ENCODE results near the gene DCTPP1.
"Not testable (repeated sequence)": the region's sequence is repeated elsewhere in the genome, so short reads cannot be mapped to it uniquely, and the experiment has no call there.

DCTPP1 gene

DNA sequence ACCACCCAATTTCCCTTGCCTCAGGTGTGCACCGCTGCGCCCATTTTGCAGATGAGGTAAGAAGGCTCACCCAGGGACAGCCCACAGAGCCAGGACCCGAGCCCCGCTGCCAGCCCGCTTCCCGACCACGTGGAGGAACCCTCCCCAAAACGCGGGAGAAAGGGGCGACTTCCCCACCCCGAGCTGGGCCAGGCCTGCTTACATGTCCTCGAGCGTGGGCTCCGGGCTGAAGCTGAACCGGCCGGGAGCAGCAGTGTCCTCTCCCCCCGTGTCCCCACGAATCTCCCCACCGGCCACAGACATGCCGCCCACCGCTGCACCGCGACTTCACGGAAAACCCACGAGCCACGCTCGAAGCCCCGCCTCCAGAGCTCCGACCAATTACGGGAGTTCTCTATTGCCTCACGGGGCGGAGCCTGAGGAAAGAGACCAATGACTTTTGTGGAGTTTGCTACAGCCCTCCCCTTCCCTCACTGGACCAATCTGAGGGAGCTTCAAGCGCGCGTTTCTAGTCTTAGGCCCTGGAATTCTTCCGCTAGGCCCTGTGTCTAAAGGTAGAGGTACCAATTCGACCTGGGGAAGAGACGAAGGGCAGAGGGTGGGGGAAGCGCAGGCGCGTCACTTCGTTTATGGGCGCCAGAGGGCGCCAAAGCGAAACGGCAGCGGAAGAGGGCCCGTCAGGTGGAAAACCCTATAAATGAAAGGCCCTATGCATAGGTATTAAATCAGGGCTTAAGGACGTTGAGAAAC, at the start of gene DCTPP1:
Gene DCTPP1 (minus strand): TSS at position 353 of the 750 bp plus-strand sequence. CDS start 50 bp downstream, at position 303.
- in situ Hi-C loops (cut with MboI; ENCODE audit: low sequenced_read_pairs) = loop anchor here (25.0 kb wide), 1 partner anchor 207 kb away; no protein-coding TSS in a partner anchor

DNA sequence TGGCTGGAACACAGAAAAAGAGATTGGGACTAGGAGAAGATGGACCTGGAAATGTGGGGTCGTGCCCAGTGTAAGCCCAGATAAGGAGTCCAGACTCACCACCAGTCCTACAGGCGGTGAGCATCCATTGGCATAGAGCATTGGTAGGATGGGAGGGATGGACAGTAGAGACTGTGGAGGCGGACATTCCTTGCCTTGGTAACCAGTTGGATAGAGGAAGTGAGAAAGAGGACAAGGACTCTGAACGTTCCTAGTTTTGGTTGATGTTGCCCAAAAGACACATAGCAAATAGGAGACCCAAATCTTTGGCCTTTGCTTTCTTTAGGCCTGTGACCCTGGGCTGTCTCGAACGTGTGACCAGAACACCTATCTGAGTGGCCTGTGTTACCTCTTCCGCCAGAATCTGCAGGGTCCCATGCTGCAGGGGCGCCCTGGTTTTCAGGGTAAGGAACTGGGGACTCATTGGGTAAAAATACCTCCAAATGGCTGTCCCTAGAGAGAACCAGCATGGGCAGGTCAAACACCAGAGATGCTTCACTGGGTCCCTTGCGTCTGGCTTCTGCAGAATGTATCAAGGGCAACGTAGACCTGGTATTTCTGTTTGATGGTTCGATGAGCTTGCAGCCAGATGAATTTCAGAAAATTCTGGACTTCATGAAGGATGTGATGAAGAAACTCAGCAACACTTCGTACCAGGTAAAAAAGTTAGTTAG, 49.1 kb upstream of the DCTPP1 start:
- in situ Hi-C loops (cut with MboI; ENCODE audit: low sequenced_read_pairs) = no loop called here

DNA sequence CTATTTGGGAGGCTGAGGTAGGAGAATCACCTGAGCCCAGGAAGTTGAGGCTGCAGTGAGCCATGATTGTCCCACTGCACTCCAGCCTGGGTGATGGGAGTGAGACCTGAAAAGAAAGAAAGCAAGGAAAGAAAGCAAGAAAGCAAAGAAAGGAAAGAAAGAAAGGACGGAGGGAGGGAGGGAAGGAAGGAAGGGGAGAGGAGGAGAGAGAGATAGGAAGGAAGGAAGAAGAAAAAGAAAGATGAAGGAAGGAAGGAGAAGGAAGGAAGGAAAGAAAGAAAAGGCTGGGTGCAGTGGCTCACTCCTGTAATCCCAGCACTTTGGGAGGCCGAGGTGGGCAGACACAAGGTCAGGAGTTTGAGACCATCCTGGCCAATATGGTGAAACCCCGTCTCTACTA, 47.9 kb upstream of the DCTPP1 start:
- in situ Hi-C loops (cut with MboI; ENCODE audit: low sequenced_read_pairs) = not testable (repeated sequence)

DNA sequence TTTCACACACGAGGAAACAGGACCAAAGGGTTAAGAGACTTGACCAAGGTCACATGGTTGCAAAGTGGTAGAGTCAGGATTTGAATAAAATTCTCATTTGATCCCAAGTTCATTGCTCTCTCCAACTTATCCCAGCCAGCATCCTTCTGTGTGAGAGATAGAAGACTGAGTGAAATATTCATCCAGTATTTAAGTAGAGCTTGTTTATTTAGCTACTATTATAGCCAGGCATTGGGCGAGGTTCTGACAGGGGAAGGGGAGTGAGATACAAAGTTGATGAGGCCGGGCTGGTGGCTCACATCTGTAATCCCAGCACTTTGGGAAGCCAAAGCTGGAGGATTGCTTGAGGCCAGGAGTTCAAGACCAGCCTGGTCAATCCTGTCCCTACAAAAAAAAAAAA, 47.2 kb upstream of the DCTPP1 start:
- in situ Hi-C loops (cut with MboI; ENCODE audit: low sequenced_read_pairs) = no loop called here

DNA sequence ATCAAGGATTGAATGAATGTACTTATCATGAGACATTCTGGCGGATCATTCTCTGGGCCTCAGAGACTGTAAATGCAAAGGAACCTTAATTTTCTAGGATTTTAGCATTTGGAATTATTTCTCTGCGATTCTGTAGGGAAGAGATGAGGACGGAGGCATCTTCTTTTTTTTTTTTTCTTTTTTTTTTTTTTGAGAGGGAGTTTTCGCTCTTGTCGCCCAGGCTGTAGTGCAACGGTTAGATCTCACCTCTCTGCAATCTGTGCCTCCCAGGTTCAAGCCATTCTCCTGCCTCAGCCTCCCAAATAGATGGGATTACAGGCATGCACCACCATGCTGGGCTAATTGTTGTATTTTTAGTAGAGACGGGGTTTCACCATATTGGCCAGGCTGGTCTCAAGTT, 44.9 kb upstream of the DCTPP1 start:
- in situ Hi-C loops (cut with MboI; ENCODE audit: low sequenced_read_pairs) = no loop called here

DNA sequence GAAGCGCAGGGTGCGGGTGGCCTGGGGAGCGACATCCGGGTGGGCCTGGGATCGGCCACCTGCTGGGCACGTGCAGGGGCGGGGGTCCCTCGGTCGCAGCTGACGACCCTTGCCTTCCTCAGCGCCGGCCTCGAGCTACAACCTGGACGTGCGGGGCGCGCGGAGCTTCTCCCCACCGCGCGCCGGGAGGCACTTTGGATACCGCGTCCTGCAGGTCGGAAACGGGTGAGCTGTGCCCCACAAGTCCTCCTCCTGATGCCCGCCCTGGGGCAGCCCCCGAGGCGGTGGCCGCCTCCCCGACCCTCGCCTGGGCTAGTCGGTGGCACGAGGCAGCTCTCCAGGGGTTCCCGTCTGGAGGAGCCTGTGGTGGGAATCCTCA, 44.2 kb upstream of the DCTPP1 start:
- in situ Hi-C loops (cut with MboI; ENCODE audit: low sequenced_read_pairs) = no loop called here

DNA sequence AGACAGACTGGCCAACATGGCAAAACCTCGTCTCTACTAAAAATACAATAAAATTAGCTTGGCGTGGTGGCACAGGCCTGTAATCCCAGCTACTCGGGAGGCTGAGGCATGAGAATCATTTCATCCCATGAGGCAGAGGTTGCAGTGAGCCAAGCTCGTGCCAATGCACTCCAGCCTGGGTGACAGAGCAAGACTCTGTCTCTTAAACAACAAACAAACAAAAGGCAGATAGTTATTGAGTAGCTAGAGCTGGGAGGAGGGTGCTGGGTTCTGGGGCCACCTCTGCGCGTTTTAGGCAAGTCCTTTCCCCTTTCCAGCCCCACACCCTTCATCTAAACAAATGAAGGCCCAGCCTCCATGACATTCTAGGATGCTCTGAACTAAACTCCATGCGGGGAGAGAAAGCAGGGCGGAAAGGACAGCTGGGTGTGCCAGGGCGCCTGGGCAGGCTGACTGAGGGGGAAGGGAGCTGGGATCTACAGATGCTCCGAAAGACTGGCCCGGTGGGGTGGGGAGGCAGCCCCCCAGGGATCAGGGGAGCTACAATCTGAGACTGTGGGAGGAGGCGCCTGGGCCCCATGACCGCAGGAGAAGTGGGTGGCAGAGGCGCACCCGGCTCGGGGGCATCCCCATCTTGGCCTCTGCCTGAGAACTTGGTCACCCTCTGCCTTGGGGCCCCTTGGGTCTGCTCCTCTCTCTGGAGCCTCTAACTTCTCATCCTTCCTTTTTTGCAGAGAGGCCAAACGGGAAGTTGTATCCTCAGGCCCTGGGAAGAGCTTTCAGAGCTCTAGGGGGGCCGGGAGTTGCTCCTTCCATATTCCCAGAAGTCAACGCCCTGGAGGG, 43.6 kb upstream of the DCTPP1 start:
- in situ Hi-C loops (cut with MboI; ENCODE audit: low sequenced_read_pairs) = no loop called here

DNA sequence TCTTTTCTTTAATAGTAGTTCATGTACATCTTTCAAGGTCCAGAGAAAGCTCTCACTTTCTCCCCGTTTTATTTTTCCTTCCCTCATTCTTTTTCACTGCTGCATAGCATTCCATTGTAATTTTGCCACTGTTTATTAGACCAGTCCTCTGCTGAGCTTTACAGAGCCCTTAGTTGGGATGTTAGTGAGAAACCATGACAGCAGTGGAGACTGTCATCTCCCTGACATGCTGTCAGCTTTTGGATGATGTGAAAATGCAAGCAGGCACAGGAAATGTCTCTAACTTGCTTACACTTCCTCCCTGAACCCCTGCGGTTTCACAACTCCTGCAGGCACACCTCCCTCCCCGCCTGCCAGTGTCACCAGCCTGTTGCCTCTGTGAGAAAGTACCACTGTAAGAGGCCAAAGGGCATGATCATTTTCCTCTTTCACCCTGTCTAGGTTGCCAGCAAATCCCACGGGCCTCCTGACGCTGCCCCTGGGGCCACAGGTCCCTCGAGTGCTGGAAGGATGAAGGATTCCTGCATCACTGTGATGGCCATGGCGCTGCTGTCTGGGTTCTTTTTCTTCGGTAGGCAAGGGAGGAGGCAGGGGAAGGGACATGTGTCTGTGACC, 42.6 kb upstream of the DCTPP1 start, which contains the start of gene ITGAL:
Gene ITGAL (plus strand): TSS at position 415 of the 615 bp plus-strand sequence. CDS start 96 bp downstream, at position 511.
- in situ Hi-C loops (cut with MboI; ENCODE audit: low sequenced_read_pairs) = no loop called here

DNA sequence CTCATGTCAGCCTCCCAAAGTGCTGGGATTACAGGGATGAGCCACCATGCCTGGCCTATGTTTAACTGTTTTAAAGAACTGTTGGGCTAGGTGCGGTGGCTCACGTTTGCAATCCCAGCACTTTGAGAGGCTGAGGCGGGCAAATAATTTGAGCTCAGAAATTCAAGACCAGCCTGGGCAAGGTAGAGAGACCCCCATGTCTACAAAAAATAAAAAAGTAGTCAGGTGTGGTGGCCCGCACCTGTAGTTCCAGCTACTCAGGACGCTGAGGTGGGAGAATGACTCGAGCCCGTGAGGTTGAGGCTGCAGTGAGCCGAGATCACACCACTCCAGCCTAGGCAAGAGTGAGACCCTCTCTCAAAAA, 40.8 kb upstream of the DCTPP1 start:
- in situ Hi-C loops (cut with MboI; ENCODE audit: low sequenced_read_pairs) = no loop called here

DNA sequence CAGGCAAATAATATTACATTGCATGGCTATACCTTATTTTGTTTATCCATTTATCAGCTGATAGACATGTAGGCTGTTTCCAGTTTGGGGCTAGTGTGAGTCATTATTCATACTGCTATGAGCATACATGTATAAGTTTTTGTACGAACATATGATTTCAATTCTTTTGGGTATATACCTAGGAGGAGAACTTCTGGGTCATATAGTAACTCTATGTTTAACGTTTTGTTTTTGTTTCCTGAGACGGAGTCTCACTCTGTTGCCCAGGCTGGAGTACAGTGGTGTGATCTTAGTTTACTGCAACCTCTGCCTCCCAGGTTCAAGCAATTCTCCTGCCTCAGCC, 40.3 kb upstream of the DCTPP1 start:
- in situ Hi-C loops (cut with MboI; ENCODE audit: low sequenced_read_pairs) = no loop called here

DNA sequence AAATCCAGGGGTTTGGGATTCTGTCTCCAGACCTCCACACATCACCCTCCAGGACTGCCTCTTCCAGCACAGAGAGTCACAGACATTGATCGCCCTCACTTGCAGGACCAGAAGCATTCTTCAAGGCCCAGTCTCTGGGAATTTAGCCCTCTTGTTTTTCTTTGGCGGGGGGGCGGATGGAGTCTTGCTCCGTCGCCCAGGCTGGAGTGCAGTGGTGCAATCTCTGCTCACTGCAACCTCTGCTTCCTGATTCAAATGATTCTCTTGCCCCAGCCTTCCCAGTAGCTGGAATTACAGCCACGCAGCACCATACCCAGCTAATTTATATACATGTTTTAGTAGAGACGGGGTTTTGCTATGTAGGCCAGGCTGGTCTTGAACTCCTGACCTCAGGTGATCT, 34.2 kb upstream of the DCTPP1 start:
- in situ Hi-C loops (cut with MboI; ENCODE audit: low sequenced_read_pairs) = no loop called here

DNA sequence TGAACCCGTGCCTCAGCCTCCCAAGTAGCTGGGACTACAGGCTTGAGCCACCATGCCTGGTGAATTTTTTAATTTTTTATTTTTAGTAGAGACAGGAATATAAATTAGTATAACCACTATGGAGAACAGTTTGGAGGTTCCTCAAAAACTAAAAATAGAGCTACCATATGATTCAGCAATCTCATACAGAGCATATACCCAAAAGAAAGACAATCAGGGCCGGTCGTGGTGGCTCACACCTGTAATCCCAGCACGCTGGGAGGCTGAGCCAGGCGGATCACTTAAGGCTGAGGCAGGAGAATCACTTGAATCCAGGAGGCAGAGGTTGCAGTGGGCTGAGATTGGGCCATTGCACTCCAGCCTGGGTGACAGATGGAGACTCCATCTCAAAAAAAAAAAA, 31.6 kb upstream of the DCTPP1 start:
- in situ Hi-C loops (cut with MboI; ENCODE audit: low sequenced_read_pairs) = not testable (repeated sequence)

DNA sequence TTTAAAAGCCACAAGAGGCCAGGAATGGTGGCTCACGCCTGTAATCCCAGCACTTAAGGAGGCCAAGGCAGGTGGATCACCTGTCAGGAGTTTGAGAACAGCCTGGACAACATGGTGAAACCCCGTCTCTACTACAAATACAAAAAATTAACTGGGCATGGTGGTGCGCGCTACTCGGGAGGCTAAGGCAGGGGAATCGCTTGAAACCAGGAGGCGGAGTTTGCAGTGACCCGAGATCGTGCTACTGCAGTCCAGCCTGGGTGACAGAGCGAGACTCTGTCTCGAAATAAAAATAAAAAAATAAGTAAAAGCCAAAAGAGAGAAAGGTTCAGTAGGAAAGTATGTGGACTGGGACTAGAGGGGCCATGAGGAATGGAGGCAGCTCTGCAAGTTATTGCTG, 29.6 kb upstream of the DCTPP1 start:
- in situ Hi-C loops (cut with MboI; ENCODE audit: low sequenced_read_pairs) = no loop called here

DNA sequence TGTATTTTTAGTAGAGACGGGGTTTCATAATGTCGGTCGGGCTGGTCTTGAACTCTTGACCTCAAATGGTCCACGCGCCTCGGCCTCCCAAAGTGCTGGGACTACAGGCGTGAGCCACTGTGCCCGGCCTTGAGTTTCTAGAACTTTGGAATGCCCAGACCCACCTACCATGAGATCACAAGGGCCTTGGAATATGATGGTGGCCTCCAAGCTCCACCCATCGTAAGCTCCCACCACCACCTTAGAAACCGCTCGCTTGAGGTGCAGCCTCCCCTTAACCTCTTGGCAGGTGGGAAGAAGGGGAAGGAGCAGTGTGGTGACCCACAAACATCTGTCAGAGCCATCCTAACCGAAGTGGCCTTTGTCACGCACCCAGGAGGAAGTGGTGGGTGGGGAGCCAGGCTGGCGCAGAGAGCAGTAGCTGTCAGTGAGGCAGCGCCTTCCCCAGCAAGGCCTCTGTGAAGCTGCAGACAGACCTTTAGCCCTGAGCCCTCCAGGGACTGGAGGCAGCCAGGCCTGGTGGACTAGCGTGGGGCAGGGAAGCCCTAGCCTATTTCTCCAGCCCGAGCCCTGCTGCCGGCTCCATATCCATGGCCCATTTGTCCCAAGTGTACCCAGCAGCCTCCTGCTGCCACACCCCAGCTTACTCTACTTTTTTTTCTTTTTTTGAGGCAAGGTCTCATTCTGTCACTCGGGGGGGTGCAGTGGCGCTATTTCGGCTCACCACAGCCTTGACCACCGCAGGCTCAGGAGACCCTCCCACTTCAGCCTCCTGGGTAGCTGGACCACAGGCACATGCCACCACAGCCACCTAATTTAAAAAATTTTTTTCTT, 28.9 kb upstream of the DCTPP1 start:
- in situ Hi-C loops (cut with MboI; ENCODE audit: low sequenced_read_pairs) = no loop called here

DNA sequence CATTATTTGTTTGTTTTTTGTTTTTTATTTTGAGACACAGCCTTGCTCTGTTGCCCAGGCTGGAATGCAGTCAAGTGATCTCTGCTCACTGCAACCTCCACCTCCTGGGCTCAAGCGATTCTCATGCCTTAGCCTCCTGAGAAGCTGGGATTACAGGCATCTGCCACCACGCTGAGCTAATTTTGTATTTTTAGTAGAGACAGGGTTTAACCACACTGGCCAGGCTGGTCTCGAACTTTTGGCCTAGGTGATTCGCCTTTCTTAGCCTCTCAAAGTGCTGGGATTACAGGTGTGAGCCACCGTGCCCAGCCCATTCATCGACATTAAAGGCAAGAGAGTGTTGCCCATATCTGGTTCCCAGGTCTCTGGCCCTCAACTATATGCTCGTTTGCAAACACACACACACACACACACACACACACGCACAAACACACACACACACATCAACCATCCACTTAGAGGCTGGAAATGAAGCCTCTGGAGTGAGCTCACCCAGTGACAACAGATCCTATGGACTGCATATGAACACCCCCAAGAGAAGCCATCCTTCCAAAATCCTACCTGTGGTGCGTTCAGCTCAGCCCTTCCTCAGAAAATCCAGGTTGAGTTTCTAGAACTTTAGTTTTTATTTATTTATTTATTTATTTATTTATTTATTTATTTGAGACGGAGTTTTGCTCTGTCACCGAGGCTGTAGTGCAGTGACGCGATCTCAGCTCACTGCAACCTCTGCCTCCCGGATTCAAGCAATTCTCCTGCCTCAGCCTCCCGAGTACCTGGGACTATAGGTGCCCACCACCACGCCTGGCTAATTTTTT, 28.1 kb upstream of the DCTPP1 start:
- in situ Hi-C loops (cut with MboI; ENCODE audit: low sequenced_read_pairs) = no loop called here

DNA sequence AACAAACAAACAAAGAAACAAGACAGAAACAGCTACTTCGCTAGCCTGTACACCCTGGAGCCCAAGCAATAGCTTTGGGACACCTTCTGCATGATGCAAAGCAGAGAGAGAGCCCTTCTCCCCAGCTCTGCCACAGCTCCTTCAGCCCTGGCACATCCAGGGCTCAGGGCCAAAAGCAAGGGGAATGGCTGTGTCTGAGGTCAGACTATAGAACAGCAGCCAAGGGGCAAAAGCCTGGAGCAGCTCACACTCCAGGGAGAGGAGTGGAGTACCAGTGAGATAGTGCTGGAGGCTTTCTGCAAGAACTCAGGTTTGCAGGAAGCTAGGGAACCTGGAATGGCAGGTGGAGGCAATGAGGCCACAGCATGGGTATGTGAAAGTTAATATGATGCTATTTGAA, 27.4 kb upstream of the DCTPP1 start:
- in situ Hi-C loops (cut with MboI; ENCODE audit: low sequenced_read_pairs) = no loop called here

DNA sequence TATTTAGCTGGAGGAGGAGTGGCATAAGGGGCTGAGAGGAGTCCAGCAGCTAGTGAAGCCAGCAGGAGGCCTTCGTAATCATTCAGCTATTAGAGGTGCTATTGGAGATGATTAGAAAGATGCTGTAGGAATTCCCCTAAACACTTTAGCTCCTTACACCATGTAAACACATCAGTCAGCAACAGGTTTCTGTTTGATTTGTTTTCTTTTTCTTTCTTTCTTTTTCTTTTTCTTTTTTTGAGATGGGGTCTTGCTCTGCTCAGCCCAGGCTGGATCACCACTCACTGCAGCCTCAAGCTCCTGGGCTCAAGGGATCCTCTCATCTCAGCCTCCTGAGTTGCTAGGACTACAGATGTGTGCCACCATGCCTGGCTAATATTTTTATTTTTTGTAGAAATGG, 26.5 kb upstream of the DCTPP1 start:
- in situ Hi-C loops (cut with MboI; ENCODE audit: low sequenced_read_pairs) = no loop called here

DNA sequence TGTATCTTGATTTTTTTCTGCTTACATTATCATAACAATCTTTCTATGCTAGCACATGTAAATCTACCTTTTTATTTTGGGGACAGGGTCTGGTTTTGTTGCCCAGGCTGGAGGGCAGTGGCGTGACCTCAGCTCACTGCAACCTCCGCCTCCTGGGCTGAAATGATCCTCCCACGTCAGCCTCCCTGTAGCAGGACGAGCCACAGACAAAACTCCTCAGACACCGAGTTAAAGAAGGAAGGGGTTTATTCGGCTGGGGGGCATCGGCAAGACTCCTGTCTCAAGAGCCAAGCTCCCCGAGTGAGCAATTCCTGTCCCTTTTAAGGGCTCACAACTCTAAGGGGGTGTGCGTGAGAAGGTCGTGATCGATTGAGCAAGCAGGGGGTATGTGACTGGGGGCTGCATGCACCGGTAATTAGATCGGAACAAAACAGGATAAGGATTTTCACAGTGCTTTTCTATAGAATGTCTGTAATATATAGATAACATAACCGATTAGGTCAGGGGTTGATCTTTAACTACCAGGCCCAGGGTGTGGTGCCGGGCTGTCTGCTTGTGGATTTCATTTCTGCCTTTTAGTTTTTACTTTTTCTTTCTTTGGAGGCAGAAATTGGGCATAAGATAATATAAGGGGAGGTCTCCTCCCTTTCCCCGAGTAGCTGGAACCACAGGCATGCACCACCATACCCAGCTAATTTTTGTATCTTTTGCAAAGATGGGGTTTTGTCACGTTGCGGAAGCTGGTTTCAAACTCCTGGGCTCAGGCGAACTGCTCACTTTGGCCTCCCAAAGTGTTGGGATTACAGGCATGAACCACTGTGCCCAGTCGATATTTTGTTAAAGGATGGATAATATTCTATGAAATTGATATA, 23.1 kb upstream of the DCTPP1 start:
- in situ Hi-C loops (cut with MboI; ENCODE audit: low sequenced_read_pairs) = not testable (repeated sequence)

DNA sequence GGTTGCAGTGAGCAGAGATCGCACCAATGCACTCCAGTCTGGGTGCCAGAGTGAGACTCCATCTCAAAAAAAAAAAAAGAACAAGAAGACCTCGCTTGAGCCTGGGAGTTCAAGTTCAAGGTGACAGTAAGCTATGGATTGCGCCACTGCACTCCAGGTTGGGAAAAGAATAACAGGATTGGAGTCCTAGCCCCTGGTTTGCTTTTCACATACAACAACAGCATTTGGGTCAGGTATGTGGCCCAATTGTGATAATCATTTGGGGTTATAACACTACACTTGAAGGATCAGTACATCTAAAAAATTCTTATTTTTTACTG, 19.2 kb upstream of the DCTPP1 start:
- in situ Hi-C loops (cut with MboI; ENCODE audit: low sequenced_read_pairs) = loop anchor here (25.0 kb wide), 1 partner anchor 188 kb away; no protein-coding TSS in a partner anchor
